Fibroblast of skin of left quadriceps (primary cell): ENCODE results near the gene DPF3.

Experiments
- DNase-seq, 2 experiments: peaks; one replicate each; pipeline ENCODE4 v3.0.0-alpha.2; 2013; ENCODE audit warnings: low read depth in 2 of 2

The DPF3 gene

DNA sequence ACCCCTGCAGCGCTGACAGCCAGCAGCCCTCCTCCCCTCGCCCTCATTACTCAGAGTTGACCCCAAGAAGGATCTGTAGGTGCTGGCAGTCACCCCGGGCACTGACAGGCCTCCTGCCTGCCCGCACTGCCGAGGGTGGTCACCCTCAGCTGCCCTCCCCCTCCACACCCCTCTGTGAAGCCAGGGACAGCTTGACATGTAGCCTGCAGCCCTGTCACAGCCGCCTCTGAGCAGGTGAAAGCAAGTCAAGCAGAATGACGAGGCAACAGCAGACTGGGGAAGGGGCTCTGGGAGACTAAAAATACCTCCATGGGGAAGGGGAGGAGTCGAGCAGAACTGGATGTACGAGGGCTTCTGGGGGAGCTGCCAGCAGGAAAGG is 178.1 kb downstream of the DPF3 start:
- DNase-seq = no peak

DNA sequence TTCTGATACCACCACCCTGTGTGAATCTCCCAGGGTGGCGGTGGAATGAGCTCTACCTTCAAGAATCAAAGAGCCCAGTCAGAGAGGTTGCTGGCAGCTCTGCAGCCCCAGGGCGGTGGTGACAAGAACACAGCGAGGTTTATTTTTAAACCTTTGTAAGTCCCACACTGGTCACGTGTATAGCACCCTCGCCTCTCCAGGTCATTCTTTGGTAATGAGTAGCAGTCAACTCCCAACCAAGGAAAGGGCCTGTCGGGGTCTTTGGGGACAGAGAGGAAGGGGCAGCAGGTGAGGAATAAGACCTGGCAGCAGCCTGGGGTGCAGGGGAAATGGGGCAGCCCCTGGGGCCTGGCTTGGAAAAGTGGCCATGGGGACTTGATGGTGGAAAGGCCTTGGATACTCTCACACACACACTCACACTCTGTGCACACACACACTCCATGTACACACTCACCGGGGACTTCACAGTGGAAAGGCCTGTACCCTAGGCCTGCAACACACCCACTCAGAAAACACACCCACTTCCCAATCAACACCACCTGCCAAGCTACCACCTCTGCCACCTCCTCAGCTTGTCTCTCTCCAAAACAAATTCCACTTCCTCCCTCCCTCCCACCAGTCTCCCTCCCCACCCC is 178.6 kb downstream of the DPF3 start:
- DNase-seq = no peak

DNA sequence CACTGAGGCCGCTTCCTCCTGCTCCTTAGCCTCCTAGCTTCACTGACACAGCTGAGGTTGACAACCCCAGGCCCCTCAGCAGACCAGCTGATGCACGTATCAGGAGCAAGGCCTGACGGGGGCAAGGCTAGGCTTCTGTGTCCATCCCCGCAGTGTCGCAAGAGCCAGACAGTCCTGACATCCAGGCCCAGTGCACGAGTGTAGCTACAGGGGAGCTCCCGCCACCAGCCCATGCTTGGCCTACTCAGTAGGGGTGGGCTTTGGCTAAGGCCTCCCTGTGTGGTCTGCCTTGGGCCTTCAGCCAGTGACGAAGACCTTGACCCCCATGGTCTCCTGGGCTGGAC is 179.1 kb downstream of the DPF3 start:
- DNase-seq = no peak

DNA sequence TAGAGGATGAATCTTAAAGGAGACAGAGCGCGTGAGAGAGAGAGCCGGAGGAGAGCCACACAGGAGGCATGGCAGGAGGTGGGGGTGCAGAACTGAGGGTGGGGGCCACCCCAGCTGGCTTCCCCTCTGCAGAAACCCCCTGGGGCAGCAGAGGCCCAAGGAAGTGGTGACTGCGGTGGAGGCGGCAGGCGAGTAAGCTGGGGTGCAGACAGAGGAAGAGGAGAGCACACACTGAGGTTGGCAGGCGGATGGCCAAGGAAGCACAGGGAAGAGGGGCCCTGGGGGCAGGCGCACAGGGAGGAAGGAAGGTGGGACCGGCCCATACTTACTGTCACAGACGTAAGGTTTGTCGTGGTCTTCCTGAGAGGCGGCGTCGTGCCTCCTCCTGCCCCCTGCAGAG is 179.8 kb downstream of the DPF3 start:
- DNase-seq = no peak

DNA sequence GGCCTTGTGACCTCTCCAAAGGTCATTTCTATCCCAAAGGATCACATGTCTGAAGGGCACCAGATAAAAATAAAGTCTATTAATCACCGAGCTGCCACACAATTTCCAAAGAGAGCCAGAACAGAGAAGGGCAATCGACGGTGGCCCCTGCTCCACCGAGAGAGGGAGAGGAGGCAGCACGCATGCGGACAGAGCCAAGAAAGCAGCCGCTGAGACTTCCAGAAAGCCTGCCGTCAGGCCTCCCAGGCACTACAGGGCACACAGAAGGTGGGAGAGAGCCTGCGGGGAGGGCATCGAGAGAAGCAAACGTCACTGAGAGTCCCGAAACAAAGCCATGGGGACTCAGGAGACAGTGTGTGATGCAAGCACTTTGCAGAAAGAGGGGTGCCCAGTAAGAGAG is 182.0 kb downstream of the DPF3 start:
- no peak for DNase-seq

DNA sequence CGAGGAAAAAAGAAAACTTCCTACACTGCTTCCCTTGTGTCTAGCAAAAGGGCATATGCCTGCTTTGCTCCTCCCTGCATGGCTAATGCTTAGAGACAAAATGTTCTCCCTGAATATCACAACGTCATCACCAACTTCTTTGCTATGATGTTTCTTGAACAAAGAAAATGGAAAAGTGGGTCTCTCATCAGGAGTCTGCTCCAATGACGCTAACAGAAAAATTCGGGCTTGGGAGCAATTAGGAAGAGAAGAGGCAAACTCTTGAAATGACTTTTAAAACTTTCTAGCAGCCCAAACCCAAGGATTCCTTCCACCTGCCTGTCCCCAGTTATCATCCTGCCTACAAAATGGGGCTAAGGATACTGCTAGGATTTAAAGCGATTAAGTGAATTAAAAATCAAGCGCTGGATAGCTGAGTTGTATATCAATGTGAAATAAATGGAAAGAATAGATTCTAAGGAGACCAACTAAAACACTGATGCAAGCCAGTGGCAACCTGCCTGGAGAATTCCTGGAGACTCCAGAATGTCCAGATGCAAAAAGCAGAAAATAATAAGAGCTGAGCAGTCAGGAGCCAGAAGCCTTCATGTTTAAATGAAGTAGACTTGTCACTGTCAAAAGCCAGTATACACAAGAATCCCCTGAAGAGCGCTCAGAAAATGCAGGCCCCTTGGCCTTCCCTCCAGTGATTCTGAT is 183.8 kb downstream of the DPF3 start:
- peak; percentile 11 to 22 for DNase-seq

DNA sequence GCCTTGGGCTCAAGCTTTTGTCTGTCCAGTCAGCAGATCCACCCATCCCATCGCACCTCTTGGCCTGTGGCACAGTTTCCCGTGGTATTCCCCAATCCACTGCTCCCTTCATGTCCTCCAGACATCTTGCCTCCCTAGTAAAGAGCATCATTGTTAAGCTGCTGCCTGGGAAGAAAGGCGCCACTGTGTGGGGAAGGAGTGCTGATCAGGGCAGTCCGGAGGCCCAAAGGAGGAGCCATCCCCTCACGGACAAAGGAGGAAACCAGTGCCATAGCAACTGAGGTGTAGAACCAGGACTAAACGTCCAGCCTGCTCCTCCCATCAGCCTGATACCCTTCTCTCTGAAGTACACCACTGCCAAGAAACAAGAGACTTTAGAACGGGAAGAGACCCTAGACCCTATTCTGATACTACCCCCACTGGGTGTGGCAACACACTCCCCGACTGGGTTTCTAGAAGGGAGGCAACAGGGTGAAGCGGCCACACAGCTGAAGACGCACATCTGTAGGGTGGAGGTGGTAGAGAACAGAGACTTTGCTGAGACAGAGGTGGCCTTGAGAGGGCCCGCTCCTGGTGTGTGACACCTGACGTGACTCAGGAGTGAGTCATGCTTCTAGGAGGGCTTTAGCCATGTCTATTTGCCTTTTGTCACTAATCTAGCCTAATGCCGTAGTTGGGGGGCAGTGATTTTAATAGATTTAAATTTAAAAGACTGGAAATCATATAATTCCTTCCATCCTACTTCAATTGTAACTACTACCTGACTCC is 185.0 kb downstream of the DPF3 start:
- DNase-seq = no peak

DNA sequence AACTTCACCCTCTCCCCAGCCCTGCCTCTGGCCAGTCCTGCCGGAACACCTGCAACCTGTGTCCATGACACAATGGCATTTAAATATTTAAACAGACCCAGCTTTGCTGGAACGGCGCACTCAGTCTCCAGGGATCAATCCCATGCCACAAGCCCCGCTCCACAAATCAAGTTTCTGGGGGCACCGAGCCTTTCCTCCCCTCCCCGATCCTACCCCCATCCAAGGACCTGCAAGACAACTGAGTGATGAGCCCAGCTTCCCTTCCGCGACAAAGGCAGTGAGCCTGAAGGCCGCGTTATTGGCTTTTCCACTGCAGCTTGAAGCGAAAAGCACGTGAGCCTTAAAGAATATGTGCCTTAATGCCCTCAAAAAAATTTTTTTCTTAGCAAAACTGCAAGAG is 185.7 kb downstream of the DPF3 start:
- no peak for DNase-seq

DNA sequence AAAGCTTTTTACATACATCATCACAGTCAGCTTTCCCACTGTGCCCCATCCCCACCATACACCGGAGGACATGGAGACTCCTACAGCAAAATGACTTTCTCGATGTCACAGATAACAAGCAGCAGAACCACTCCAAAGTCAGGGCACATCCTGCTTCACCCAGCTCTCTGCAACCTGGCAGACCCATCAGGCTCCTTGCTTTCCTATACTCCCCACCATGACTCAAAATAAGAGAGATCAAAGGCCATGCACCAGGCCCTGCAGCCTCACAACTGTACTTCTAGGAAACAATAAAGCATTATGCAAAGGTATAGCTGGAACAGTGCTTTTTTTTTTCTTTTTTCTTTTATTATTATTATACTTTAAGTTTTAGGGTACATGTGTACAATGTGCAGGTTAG is 187.4 kb downstream of the DPF3 start:
- no peak for DNase-seq

DNA sequence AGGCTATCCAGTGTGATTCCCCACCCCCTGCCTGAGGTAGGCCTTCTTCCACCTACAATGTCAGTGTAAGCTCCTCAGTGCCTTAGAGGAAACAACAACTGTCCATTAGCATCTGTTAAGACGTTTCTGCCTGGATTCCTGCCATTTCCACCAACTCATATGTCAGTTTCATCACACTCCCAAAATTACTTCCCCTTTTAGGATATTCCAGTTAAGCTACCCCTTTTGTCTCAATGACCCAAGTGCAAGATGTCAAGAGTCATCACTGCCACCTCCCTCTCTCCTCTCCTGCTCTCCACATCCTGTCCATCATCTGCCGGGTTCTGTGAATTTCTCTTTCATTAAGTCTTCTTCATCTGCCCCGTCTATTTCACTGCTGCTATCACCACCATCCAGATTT is 189.4 kb downstream of the DPF3 start:
- no peak for DNase-seq

DNA sequence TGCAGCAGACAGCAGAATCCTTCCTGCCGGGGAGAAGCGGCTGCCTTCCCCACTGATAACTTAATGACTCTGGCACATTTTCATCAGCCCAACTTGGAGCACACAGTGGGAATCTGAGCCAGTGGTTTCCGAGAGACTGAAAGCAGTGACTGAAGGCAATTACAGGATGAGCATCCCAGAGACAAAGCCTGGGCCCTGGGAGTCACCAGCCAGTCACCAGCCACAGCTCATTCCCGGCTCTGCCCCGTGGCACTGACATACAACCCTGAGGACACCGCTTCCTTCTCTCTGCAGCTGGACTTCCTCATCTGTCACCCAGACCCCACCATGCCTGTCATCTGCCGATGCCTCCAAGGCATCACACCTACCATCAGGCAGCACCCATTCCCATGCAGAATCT is 192.3 kb downstream of the DPF3 start:
- DNase-seq = no peak

DNA sequence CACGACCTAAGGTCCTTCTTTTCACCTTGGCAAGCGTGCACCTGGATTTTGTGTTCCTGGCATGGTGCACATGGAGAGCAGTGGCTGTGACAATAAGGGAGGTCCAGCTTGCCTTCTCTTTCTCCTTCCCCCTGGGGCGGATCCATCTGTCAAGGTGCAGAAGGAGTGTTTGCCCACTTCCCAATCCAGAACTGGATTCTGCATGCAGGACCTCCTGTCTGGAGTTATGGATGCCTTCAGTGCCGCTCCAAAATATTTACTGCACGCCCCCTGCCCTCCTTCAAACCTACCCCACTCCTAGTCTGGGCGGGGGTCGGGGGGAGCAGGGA is 192.7 kb downstream of the DPF3 start:
- DNase-seq = no peak

DNA sequence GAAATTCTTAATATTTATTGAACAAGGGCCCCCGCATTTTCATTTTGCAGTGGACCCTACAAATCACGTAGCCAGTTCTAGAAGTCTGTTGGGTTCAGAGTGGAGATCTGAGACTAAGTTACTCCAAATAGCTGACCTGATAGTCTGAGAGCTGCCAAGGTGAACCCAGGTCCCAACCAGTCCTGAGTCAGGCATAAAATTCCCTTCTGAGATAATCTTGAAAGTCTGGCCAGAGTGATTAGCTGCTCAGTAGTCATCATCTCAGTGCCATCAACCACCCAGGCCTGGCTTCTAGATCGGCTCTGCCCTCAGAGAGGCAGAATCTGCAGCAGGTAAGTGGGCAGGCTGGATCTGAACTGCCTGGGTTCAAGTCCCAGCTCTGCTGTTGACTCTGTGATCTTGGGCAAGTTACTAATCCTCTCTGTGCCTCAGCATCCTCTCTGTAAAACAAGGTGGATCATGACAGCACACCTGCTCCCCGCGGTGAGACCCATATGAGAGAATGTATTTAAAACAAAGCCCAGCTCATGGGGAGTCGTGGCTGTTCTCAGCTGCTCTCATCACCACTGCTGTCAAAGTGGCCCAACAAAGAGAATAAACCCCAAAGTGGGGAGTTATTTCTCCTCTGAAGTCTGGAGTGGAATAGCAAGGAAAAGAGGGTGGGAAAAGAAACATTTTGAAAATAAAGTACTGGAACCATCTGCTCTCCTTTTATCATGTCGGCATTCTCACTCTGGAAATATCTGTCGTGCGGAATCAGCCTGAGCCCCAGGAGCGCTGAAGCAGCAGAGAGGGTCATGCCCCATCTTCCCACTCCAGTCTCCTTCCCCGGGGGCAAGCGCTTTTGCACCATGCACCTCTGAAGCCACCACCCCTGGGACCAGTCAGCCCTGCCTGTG is 193.3 kb downstream of the DPF3 start:
- no peak for DNase-seq

DNA sequence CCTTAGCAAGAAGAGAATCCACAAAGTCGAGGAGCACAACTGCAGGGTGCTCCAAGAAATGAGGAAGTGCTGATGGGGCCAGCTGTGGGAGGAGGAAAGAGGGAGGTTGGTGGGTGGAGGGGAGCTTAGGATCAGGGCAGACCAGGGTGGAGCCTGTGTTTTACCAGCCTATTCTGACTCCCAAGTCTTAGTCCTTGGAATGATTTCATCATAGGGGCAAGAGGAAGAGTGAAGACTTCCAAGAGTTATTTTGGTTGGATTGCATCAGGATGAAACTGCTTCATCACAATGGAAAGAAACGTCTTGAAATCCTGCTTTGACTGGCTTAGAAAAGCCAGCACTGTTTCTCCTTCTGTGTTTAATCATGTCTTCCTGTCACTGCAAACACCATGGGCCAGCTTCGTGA is 194.0 kb downstream of the DPF3 start:
- DNase-seq = peak; percentile 82 to 83

DNA sequence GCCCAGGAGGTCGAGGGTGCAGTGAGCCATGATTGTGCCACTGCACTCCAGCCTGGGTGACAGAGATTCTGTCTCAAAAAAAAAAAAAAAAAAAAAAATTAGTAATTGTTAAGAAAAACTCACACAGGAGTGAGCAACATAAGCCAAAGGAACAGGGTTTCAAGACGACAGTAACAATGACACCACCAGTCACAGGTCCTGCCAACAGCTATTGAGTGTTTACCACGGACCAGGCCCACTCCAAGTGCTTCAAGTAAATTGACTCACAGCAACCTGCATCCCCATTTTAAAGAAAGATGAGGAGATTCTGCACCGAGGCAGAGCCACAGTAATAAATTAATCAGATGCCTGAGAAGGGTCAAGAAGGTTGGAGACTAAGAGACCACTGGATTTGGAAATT is 194.5 kb downstream of the DPF3 start:
- DNase-seq = no peak

DNA sequence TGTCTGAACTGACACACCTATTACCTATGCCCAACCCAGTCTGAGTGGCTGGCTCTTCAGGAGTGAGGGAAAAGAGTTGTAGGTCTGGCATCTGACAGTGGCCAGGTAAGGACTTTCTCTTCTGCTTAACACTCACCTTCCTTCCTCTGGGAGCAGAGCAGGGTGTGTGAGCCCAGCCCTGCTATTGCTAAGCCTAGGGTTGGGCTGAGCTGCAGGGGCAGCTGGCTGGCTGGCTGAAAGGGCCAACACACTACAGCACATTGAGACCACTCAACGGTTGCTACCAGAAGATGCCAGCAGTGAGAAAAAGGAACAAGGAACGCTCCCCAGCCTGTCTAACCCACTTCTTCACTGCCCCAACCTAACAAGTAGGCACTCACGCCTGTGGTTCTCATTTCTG is 201.2 kb downstream of the DPF3 start:
- DNase-seq = no peak

DNA sequence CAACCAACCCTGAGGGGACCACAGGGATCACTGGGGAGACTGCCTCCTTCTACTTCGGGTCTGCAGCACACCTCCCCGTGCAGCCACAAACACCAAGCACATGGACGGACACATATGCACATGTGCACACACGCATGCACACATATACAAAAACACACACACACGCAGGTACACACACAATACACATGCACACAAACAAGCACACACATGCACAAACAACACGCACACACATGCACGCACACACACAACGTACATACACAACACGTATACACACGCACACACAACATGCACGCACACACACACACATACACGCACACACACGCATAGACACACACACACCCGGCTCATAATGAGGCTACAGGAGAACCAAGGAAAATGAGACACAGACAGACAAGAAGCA is 203.6 kb downstream of the DPF3 start:
- DNase-seq = no peak

DNA sequence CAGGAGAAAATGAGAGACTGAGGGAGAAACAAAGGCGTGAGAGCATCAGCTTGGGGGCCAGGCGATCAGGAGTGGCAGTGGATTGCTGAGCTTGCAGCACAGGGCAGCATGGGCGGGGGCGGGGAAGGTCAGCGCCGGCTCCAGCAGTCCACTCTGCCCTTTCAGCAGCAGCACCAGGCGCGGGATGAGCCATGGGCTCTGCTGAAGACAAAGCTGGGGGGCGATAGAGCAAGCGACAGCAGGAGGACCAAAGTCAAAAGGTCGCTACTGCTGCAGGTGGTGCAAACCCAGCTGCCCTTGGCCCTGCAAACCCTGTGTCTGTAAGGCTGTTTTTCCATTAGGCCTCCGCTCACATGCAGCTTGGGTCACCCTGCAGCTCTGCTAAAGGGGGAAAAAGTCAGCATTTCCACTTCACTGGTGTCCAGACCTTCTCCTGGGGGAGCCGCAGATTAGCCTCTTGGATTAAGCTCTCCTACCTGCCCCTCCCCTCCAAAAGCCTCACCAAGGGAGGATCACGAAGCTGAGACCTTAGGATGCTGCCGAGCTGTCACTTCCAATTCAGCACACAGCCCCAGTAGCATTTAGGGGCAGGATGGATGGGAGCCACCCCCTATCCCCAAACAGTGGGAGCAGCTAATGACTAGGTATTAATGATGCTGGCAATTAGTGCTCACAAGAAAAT is 204.8 kb downstream of the DPF3 start:
- DNase-seq = no peak

DNA sequence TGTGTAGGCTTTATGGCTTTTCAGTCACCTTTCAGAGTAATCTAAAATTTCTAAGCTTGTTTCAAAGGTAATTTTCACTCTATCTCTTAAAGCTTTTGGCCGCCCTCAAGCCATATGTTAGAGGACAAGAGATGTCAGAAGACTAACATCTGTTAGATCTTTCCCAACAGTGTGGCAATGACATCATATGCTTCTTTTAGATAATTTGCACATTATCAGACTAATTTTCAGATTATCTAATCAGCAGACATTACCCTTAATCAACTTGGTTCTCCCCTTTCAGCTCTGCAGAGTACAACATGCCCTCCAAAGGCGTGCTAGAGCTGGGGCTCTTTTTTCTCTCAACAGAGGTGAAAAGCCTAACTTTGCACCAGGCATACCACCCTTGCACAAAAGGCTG is 207.1 kb downstream of the DPF3 start:
- DNase-seq = no peak

DNA sequence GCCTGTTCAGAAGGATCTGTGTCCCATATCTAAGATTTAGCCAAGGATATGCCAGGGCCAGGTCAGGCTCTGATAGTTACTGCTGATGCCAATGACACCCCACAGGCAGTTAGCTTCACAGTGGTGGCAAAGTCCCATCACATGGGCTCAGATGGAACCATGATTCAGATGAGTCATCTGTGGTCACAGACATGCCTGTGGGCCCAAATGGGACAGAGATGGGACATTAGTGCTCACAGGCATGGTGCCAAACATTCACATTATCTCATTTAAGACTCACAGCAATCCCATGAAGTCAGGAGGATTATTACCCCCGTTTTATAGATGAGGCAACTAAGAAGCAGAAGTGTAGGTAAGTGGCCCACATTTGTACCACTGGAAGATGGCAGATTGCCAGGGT is 207.8 kb downstream of the DPF3 start:
- no peak for DNase-seq

DNA sequence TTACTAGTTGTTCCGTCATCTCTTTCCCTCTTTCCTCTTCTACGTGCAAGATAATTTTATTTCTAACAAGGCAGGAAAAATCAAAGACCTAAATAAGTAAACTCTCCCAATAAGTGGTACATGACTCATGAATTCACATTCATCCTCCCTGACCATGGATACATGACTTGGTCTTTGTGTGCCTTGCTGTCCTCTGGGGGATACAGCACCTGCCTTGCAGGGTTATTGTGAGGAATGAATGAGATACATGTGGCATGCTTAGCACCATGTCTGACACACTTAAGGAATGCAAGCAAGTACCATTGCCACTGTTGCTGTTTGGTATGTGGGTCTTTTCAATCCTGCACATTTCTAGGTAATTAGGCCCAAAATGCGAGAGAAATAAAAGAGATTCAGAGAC is 208.4 kb downstream of the DPF3 start:
- no peak for DNase-seq

DNA sequence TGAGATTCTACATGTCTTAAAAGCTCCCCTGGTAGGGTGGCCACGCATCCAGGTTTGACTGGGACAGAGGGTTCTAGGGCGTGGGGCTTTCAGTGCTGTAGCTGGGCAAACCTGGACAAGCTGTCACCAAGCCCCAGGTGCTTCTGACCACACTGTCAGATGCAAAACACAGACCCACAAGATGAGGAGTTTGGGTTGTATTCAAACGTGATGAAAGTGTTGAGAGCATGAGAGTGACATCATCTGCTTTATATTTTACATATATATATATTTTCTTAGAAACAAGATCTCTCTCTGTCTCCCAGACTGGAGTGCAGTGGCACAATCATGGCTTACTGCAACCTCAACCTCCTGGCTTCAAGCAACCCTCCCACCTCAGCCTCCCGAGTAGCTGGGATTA is 210.1 kb downstream of the DPF3 start:
- no peak for DNase-seq
